ENCODE measurements around the gene TMEM101. TPM values are rescaled to one million over a fixed set of nuclear protein-coding genes. Genes with fewer than 3 reads are reported as not detected.

TMEM101 gene
- total RNA-seq, 3 donors from 2014 or later: 28.6 to 80.8 (median 41.0) TPM

GRCh38 chr17:44006598-44007345 lies 8.0 kb downstream of the TMEM101 start:
- peak overlapping the region; percentile 40 to 86 (median 67) for H3K4me3 ChIP-seq
- H3K27me3 ChIP-seq: peaks cover 0 to 15% of the 10 kb centered on the region in 2 donors
- intact Hi-C loops (cut with DNase I; ENCODE audit: low total_unique reads): no loop called here
- H3K4me1 ChIP-seq: peaks cover 0 to 8% of the 10 kb centered on the region in 2 donors
- H3K9me3 ChIP-seq: no peaks in the 10 kb centered on the region
- peak; percentile 99 to 100 for DNase-seq (ENCODE audit: low spot score in 2 of 2)
- TF ChIP-seq POLR2A (IDR thresholded peaks at IDR 0.05) (no peak), CTCF (IDR thresholded peaks at IDR 0.05) (peak; percentile 14 to 65 (median 59)), POLR2AphosphoS5 (IDR thresholded peaks at IDR 0.05) (peak in 2 of 3 donors; percentile 18 to 64)
- H3K27ac ChIP-seq: peak overlapping the region; percentile 80 to 85
- no peaks in the 10 kb centered on the region for H3K36me3 ChIP-seq

- Histone ChIP-seq H3K27ac (peak overlapping the region; percentile 80 to 85), H3K27me3 (peaks cover 0 to 15% of the 10 kb centered on the region in 2 donors), H3K9me3 (no peaks in the 10 kb centered on the region), H3K4me3 (peak overlapping the region; percentile 40 to 86 (median 67)), H3K4me1 (peaks cover 0 to 8% of the 10 kb centered on the region in 2 donors), H3K36me3 (no peaks in the 10 kb centered on the region)
- TF ChIP-seq POLR2A (IDR thresholded peaks at IDR 0.05): no peak
- TF ChIP-seq CTCF (IDR thresholded peaks at IDR 0.05): no peak
- no peak for TF ChIP-seq POLR2AphosphoS5 (IDR thresholded peaks at IDR 0.05)
- no peak for DNase-seq (ENCODE audit: low spot score in 2 of 2)
- intact Hi-C loops (cut with DNase I; ENCODE audit: low total_unique reads): no loop called here
Observed at GRCh38 chr17:44006272-44006597, 8.5 kb downstream of the TMEM101 start.

- intact Hi-C loops (cut with DNase I; ENCODE audit: low total_unique reads): no loop called here
- H3K4me3 ChIP-seq: peak overlapping the region; percentile 40 to 86 (median 67)
- peak overlapping the region; percentile 80 to 85 for H3K27ac ChIP-seq
- H3K4me1 ChIP-seq: peaks cover 0 to 8% of the 10 kb centered on the region in 2 donors
- DNase-seq (ENCODE audit: low spot score in 2 of 2): peak in 1 of 2 donors; percentile 62
- H3K36me3 ChIP-seq: no peaks in the 10 kb centered on the region
- H3K27me3 ChIP-seq: peaks cover 0 to 15% of the 10 kb centered on the region in 2 donors
- no peaks in the 10 kb centered on the region for H3K9me3 ChIP-seq
- no peak for TF ChIP-seq CTCF (IDR thresholded peaks at IDR 0.05)
- TF ChIP-seq POLR2A (IDR thresholded peaks at IDR 0.05): no peak
- no peak for TF ChIP-seq POLR2AphosphoS5 (IDR thresholded peaks at IDR 0.05)
Observed at GRCh38 chr17:44005527-44006271, 9.1 kb downstream of the TMEM101 start.

- H3K9me3 ChIP-seq: no peaks in the 10 kb centered on the region
- H3K4me1 ChIP-seq: peaks cover 0 to 8% of the 10 kb centered on the region in 2 donors
- intact Hi-C loops (cut with DNase I; ENCODE audit: low total_unique reads): no loop called here
- peak overlapping the region in 1 of 2 donors; percentile 85 for H3K27ac ChIP-seq
- DNase-seq (ENCODE audit: low spot score in 2 of 2): no peak
- no peaks in the 10 kb centered on the region for H3K36me3 ChIP-seq
- peaks cover 0 to 15% of the 10 kb centered on the region in 2 donors for H3K27me3 ChIP-seq
- H3K4me3 ChIP-seq: peak overlapping the region; percentile 40 to 86 (median 67)
- TF ChIP-seq POLR2A (IDR thresholded peaks at IDR 0.05): no peak
- TF ChIP-seq POLR2AphosphoS5 (IDR thresholded peaks at IDR 0.05): no peak
- TF ChIP-seq CTCF (IDR thresholded peaks at IDR 0.05): no peak
Observed at GRCh38 chr17:44004761-44005526, 9.8 kb downstream of the TMEM101 start.

All from breast epithelium (tissue), 4 donors.